DND-41 (cell line): ENCODE measurements around the gene HLA-DPB1.

ENCODE experiments used
- ATAC-seq: fragments of 200-7000 bp; cut with Tn5 transposase; 3 replicates; pipeline ENCODE4 v1.9.1; 2021; ENCODE audit warnings: low read depth; ENCODE audit not compliant: insufficient read depth
- DNase-seq: peaks from one replicate; pipeline ENCODE4 v3.0.0-alpha.2; 2020
- H2AFZ ChIP-seq: 2 replicates; pipeline ENCODE4 v1.6.0; 2012; ENCODE audit warnings: low read depth, low read length
- H3K27ac ChIP-seq: 2 replicates; pipeline ENCODE4 v1.5.1; 2012; ENCODE audit warnings: low read length, inconsistent platforms
- H3K27me3 ChIP-seq: fragments of 200-600 bp; sonication (generic); 2 replicates; pipeline ENCODE4 v1.6.0; 2012; ENCODE audit warnings: low read length, mild to moderate bottlenecking, inconsistent platforms; ENCODE audit not compliant: insufficient read depth, poor library complexity
- H3K36me3 ChIP-seq: 2 replicates; pipeline ENCODE4 v1.5.1; 2012; ENCODE audit warnings: low read length, inconsistent platforms; ENCODE audit not compliant: insufficient read depth
- H3K4me1 ChIP-seq: 2 replicates; pipeline ENCODE4 v1.5.1; 2012; ENCODE audit warnings: mild to moderate bottlenecking, low read length; ENCODE audit not compliant: insufficient read depth
- H3K4me2 ChIP-seq: 2 replicates; pipeline ENCODE4 v1.6.0; 2012; ENCODE audit warnings: mild to moderate bottlenecking, moderate library complexity, low read length, inconsistent platforms; ENCODE audit not compliant: insufficient read depth
- H3K4me3 ChIP-seq, 2 experiments: fragments of 200-600 bp in 1 of 2; shearing (Covaris generic) in 1 of 2; 2 replicates each; pipeline ENCODE4 v1.5.1; 2012 to 2016; ENCODE audit warnings: inconsistent platforms in 2 of 2, low read length in 2 of 2, mild to moderate bottlenecking in 2 of 2, low read depth in 1 of 2, moderate library complexity in 1 of 2
- H3K79me2 ChIP-seq: 2 replicates; pipeline ENCODE4 v1.6.0; 2012; ENCODE audit warnings: low read length, inconsistent platforms; ENCODE audit not compliant: insufficient read depth
- H3K9ac ChIP-seq: 2 replicates; pipeline ENCODE4 v1.6.0; 2012; ENCODE audit warnings: low read depth, mild to moderate bottlenecking, inconsistent platforms, low read length, moderate library complexity
- H3K9me3 ChIP-seq: 2 replicates; pipeline ENCODE4 v1.5.1; 2012; ENCODE audit warnings: low read length, moderate library complexity, mild to moderate bottlenecking, inconsistent platforms; ENCODE audit not compliant: insufficient read depth, severe bottlenecking
- H4K20me1 ChIP-seq: 2 replicates; pipeline ENCODE4 v1.6.0; 2012; ENCODE audit warnings: low read length; ENCODE audit not compliant: insufficient read depth
- CTCF ChIP-seq: IDR thresholded peaks from 2 replicates; pipeline ENCODE4 v1.5.1; 2012; ENCODE audit warnings: borderline replicate concordance, low read length, moderate library complexity, mild to moderate bottlenecking; ENCODE audit not compliant: poor library complexity, severe bottlenecking; ENCODE audit errors: extremely low read depth
- EZH2 ChIP-seq: IDR thresholded peaks from 3 replicates; pipeline ENCODE4 v1.6.1; 2012; ENCODE audit warnings: borderline replicate concordance, low read depth, mild to moderate bottlenecking, moderate library complexity, low read length, inconsistent platforms; ENCODE audit not compliant: severe bottlenecking

Gene HLA-DPB1

GRCh38 chr6:33075568-33076405, at the start of gene HLA-DPB1:
TSS of gene HLA-DPB1 (plus strand) at chr6:33075990. CDS start at chr6:33076042, 52 bp downstream.
- Histone ChIP-seq H3K79me2 (no peaks in the 10 kb centered on the region), H3K4me2 (no peak within 1 kb of the TSS), H3K27me3 (peaks cover 55% of the 10 kb centered on the region), H3K36me3 (no peaks in the 10 kb centered on the region), H3K9ac (no peak within 1 kb of the TSS), H3K27ac (no peak within 1 kb of the TSS), H3K4me1 (no peaks in the 10 kb centered on the region), H2AFZ (no peak within 1 kb of the TSS), H4K20me1 (0 out of 2 replicates have a peak, but pooled peaks cover 2% of the 10 kb centered on the region), H3K9me3 (no peaks in the 10 kb centered on the region), H3K4me3 (no peak within 1 kb of the TSS)
- DNase-seq = no peak
- ATAC-seq = peak; percentile 76
- TF ChIP-seq CTCF (no peak), EZH2 (peak; percentile 51)

GRCh38 chr6:33028220-33028849, 47.5 kb upstream of the HLA-DPB1 start:
- ATAC-seq = no peak

GRCh38 chr6:33029328-33030184, 46.2 kb upstream of the HLA-DPB1 start:
- H3K9me3 ChIP-seq = no peaks in the 10 kb centered on the region
- no peak overlapping the region for H3K9ac ChIP-seq
- DNase-seq (no peak), ATAC-seq (no peak)
- no peaks in the 10 kb centered on the region for H3K36me3 ChIP-seq
- no peak overlapping the region for H3K27ac ChIP-seq
- H3K27me3 ChIP-seq = peaks cover 30% of the 10 kb centered on the region
- H3K79me2 ChIP-seq = no peaks in the 10 kb centered on the region
- no peaks in the 10 kb centered on the region for H3K4me1 ChIP-seq
- H4K20me1 ChIP-seq = no peaks in the 10 kb centered on the region
- no peak overlapping the region for H3K4me3 ChIP-seq
- no peak overlapping the region for H3K4me2 ChIP-seq
- H2AFZ ChIP-seq = no peak overlapping the region
- TF ChIP-seq EZH2 = no peak
- TF ChIP-seq CTCF = no peak

More at GRCh38 chr6:33028220-33028849, 47.5 kb upstream of the HLA-DPB1 start:
- Histone ChIP-seq H3K4me1 (no peaks in the 10 kb centered on the region), H3K9me3 (no peaks in the 10 kb centered on the region), H2AFZ (no peak overlapping the region), H4K20me1 (no peaks in the 10 kb centered on the region), H3K36me3 (no peaks in the 10 kb centered on the region), H3K4me3 (no peak overlapping the region), H3K27me3 (peaks cover 30% of the 10 kb centered on the region), H3K9ac (no peak overlapping the region), H3K27ac (no peak overlapping the region), H3K79me2 (no peaks in the 10 kb centered on the region), H3K4me2 (no peak overlapping the region)
- TF ChIP-seq CTCF = no peak
- no peak for TF ChIP-seq EZH2
- DNase-seq = no peak
